ENCODE results near the gene KIF1B.

DNA sequence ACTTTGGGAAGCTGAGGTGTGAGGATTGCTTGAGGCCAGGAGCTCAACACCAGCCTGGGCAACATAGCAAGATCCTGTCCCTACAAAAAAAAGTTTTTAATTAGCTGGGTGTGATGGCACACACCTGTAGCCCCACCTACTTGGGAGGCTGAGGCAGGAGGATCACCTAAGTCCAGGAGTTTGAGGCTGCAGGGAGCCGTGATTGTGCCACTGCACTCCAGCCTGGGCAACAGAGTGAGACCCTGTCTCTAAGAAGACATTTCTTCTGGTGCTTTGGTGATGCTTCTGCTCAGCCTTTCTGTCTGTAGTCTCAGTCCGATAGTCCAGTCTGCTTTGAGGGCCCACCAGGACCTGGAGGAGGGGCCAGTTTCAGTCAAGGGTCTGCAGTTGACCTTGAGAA is 196.8 kb downstream of the KIF1B start:
- TF ChIP-seq POLR2AphosphoS5 (IDR thresholded peaks at IDR 0.05) = no peak
- TF ChIP-seq, protein P1, sequence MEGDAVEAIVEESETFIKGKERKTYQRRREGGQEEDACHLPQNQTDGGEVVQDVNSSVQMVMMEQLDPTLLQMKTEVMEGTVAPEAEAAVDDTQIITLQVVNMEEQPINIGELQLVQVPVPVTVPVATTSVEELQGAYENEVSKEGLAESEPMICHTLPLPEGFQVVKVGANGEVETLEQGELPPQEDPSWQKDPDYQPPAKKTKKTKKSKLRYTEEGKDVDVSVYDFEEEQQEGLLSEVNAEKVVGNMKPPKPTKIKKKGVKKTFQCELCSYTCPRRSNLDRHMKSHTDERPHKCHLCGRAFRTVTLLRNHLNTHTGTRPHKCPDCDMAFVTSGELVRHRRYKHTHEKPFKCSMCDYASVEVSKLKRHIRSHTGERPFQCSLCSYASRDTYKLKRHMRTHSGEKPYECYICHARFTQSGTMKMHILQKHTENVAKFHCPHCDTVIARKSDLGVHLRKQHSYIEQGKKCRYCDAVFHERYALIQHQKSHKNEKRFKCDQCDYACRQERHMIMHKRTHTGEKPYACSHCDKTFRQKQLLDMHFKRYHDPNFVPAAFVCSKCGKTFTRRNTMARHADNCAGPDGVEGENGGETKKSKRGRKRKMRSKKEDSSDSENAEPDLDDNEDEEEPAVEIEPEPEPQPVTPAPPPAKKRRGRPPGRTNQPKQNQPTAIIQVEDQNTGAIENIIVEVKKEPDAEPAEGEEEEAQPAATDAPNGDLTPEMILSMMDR (IDR thresholded peaks at IDR 0.05) = no peak

Data from gastroesophageal sphincter (tissue), 3 donors.